Suprapubic skin (tissue), 4 donors: ENCODE measurements around the gene MTCH1. TPM values are rescaled to one million over a fixed set of nuclear protein-coding genes. Genes with fewer than 3 reads are reported as not detected.
A peak's percentile ranks its signal among the peaks of the same experiment; 100 is the strongest.

Source experiments
- DNase-seq, 2 donors: peaks; one replicate each; pipeline ENCODE4 v3.0.0-alpha.2; 2019; ENCODE audit warnings: low spot score in 2 of 2
- H3K27ac ChIP-seq: fragments of 200-600 bp; sonication (generic); one replicate; pipeline ENCODE4 v1.5.1; 2019
- H3K27me3 ChIP-seq: fragments of 200-600 bp; sonication (generic); one replicate; pipeline ENCODE4 v1.5.1; 2019
- H3K36me3 ChIP-seq: fragments of 200-600 bp; sonication (generic); one replicate; pipeline ENCODE4 v1.5.1; 2019
- H3K4me1 ChIP-seq: fragments of 200-600 bp; sonication (generic); one replicate; pipeline ENCODE4 v1.5.1; 2019
- H3K4me3 ChIP-seq: fragments of 200-600 bp; sonication (generic); one replicate; pipeline ENCODE4 v1.5.1; 2019; ENCODE audit warnings: mild to moderate bottlenecking
- H3K9me3 ChIP-seq: fragments of 200-600 bp; sonication (generic); one replicate; pipeline ENCODE4 v1.5.1; 2019
- EP300 ChIP-seq: sonication (generic); formaldehyde crosslinking; IDR thresholded peaks from one replicate; pipeline ENCODE4 v1.6.1; 2017; ENCODE audit warnings: antibody characterized with exemption
- POLR2A ChIP-seq, 2 donors: fragments of 450-650 bp; IDR thresholded peaks; one replicate each; pipeline ENCODE4 v1.6.1; 2017; ENCODE audit warnings: antibody characterized with exemption in 2 of 2, mild to moderate bottlenecking in 2 of 2, moderate library complexity in 2 of 2
- POLR2AphosphoS5 ChIP-seq, 3 donors: sonication (generic); formaldehyde crosslinking; IDR thresholded peaks; one replicate each; pipeline ENCODE4 v1.6.1; 2017; ENCODE audit warnings: antibody characterized with exemption in 3 of 3
- WGBS: methylation state at CpG from one replicate; pipeline ENCODE4 v1.1.5; 2018; 5-methylcytosine and 5-hydroxymethylcytosine counted together
- total RNA-seq, 4 donors: library from RNA; depleted of rRNA; stranded (reverse); fragments of >200 nt; gene quantifications; one replicate each; pipeline ENCODE4 v1.1.0, GENCODE V29; 2016
- TF ChIP-seq, protein P1 (sequence below), 2 donors: fragments of 200-600 bp in 1 of 2; fragments of 450-650 bp in 1 of 2; sonication (generic) in 1 of 2; IDR thresholded peaks; one replicate each; pipeline ENCODE4 v1.5.1; 2016 to 2019; ENCODE audit warnings: antibody characterized with exemption in 2 of 2, mild to moderate bottlenecking in 1 of 2, moderate library complexity in 1 of 2

Gene MTCH1
- total RNA-seq, 4 donors from 2014 or later, result 160 to 220 (median 183) TPM

DNA sequence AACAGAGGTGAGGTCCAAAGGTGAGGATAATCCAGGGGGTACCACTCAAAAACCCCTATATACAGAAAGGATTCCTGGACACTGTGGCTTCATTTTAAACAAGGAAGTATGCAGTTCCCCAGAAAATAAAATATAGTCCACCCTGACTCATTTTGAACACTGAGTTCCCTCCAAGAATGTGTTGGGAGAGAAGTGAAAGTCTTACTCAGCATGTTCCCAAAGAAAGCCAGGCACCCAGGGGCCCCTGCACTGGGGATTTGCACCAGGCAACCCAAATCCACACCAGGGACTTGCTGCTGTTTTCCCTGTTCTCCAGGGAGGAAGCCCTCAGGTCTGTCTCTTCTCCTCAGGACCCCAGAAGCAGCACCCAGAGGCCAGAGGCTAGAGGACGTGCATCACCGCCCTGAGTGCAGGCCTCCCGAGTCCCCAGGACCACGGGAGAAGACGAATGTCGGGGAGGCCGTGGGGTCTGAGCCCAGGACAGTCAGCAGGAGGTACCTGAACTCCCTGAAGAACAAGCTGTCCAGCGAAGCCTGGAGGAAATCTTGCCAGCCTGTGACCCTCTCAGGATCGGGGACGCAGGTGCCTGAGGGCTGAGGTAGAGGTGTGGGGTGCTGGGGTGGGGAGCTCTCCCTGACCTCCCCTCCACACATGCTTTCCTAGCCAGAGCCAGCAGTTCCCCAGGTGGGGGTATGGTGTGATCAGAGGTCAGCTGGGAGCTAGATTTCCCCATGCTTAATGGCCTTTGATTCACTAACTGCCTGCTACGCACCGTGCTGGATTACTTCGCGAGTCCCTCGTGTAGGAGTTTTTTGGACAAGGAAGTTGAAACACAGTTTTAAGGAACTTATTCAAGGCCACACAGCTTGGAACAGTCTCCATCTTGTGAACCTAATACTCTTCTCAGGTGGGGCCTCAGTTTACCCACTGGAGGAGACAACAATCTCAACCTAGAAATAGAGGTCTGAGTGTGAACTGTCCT is 22.8 kb upstream of the MTCH1 start:
- Histone ChIP-seq H3K36me3 (no peaks in the 10 kb centered on the region), H3K9me3 (no peaks in the 10 kb centered on the region), H3K4me3 (peak overlapping the region; percentile 13), H3K27ac (peak overlapping the region; percentile 48), H3K27me3 (no peaks in the 10 kb centered on the region), H3K4me1 (peaks cover 18% of the 10 kb centered on the region)
- 91% methylated on average over 15 of the region's 15 CpGs for WGBS
- TF ChIP-seq, protein P1, sequence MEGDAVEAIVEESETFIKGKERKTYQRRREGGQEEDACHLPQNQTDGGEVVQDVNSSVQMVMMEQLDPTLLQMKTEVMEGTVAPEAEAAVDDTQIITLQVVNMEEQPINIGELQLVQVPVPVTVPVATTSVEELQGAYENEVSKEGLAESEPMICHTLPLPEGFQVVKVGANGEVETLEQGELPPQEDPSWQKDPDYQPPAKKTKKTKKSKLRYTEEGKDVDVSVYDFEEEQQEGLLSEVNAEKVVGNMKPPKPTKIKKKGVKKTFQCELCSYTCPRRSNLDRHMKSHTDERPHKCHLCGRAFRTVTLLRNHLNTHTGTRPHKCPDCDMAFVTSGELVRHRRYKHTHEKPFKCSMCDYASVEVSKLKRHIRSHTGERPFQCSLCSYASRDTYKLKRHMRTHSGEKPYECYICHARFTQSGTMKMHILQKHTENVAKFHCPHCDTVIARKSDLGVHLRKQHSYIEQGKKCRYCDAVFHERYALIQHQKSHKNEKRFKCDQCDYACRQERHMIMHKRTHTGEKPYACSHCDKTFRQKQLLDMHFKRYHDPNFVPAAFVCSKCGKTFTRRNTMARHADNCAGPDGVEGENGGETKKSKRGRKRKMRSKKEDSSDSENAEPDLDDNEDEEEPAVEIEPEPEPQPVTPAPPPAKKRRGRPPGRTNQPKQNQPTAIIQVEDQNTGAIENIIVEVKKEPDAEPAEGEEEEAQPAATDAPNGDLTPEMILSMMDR (IDR thresholded peaks at IDR 0.05), result no peak
- TF ChIP-seq POLR2AphosphoS5 (IDR thresholded peaks at IDR 0.05) (no peak), EP300 (no peak), POLR2A (IDR thresholded peaks at IDR 0.05) (no peak)
- no peak for DNase-seq

DNA sequence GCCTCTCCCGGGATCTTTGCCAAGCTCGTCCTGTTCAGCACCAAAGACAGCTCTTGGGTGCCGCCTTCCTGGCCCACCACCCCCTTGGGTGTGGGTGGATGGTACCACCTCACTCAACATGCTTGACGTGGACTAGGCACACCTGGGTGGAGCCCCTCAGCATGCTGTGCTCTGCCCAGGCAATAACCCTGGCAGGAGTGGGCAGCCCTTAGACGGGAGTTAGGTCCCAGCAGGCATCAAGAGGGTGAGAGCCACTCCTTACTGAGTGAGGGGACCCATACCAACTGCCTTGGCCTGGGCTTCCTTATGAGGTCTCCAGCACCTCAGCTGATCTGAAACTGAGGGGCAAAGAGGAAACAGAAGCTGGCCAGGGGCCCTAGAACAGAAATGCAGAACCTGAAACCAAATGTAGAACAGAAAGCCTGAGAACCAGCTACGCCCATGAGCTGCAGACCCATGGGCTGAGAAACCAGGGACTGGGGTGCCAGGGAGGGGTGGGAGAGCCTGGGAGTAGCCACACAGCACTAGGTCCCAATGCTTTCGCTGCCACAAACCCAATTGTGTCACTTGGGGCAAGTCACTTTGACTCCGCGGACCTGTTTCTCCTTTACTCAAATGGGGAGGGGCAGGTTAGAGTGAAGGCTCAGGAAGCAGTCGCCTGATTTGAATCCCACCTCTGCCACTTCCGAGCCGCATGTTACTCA is 21.5 kb upstream of the MTCH1 start:
- H3K9me3 ChIP-seq, result no peaks in the 10 kb centered on the region
- 81% methylated on average over 6 of the region's 12 CpGs for WGBS
- H3K36me3 ChIP-seq, result no peaks in the 10 kb centered on the region
- H3K27me3 ChIP-seq, result no peaks in the 10 kb centered on the region
- peaks cover 18% of the 10 kb centered on the region for H3K4me1 ChIP-seq
- TF ChIP-seq POLR2A (IDR thresholded peaks at IDR 0.05) (no peak), EP300 (no peak), POLR2AphosphoS5 (IDR thresholded peaks at IDR 0.05) (no peak)
- TF ChIP-seq, protein P1 (IDR thresholded peaks at IDR 0.05), result no peak
- peak overlapping the region; percentile 37 for H3K27ac ChIP-seq
- peak overlapping the region; percentile 35 for H3K4me3 ChIP-seq
- no peak for DNase-seq

DNA sequence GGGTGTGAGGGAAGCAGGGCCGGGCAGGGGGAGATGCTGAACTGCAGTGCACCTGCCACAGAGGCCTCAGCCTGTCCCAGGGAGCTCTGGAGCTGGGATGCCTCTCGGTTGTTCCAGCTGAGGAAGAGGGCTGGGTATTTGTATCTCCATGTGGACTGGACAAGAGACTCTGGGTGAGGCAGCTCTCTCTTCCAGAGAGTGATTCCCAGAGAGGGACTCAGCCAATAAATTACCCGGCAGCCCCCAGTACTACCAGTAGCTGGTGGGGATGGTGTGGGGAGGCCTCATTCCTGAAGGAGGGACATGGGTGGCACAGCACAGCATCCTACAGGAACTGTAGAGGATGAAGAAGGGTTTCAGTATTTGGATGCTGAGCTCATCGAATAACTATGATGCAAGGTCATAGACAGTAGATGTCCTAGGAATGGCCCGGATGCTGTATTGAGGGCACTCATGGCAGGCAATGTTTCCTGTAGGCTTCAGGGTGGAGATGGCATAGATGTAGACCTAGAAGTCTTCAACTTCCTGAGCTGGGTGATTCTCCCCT is 20.9 kb upstream of the MTCH1 start:
- H3K27ac ChIP-seq, result peak overlapping the region; percentile 35
- DNase-seq, result no peak

DNA sequence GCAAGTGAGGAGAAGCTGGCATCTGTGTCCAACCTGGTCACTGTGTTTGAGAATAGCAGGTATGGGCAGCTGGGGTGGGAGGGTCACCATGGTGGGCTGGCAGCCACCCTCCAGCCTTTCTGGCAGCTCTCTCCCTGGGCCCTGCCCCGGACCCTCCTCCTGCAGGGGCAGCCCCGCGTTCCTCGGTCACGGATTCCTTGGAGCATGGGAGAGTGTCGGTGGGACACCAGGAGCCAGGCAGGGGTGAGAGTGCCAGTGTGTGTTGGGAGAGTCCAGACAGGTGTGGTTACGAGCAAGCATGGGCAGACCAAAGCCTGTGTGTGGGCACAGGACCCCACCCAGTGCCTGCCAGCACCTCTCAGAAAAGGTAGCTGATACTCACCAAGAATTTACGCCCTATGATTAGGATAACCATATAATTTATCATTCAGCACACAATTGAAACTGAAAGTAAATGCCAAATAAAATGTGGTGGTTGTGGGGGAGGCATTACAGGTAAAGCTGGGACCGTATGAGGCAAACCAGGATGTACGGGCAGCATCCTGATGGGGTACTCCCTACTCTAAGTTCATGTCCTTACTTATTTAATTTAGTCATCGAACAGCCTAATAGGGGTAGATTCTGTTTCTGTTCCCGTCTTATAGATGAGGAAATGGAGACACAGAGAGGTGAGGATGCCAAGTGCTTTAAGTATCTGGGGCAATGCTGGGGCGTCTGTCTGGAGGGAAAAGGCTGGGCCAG is 20.0 kb upstream of the MTCH1 start:
- Histone ChIP-seq H3K27me3 (no peaks in the 10 kb centered on the region), H3K36me3 (no peaks in the 10 kb centered on the region), H3K4me1 (peaks cover 18% of the 10 kb centered on the region), H3K27ac (peak overlapping the region; percentile 55), H3K9me3 (no peaks in the 10 kb centered on the region), H3K4me3 (peak overlapping the region; percentile 35)
- 59% methylated on average over 12 of the region's 13 CpGs for WGBS
- DNase-seq, result no peak
- TF ChIP-seq, protein P1 (IDR thresholded peaks at IDR 0.05), result no peak
- no peak for TF ChIP-seq EP300
- TF ChIP-seq POLR2A (IDR thresholded peaks at IDR 0.05), result no peak
- no peak for TF ChIP-seq POLR2AphosphoS5 (IDR thresholded peaks at IDR 0.05)

More for the DNA sequence above, 20.9 kb upstream of the MTCH1 start:
- H3K36me3 ChIP-seq, result no peaks in the 10 kb centered on the region
- H3K9me3 ChIP-seq, result no peaks in the 10 kb centered on the region
- 61% methylated on average over 5 of the region's 5 CpGs for WGBS
- peak overlapping the region; percentile 35 for H3K4me3 ChIP-seq
- H3K4me1 ChIP-seq, result peaks cover 18% of the 10 kb centered on the region
- TF ChIP-seq EP300 (no peak), POLR2A (IDR thresholded peaks at IDR 0.05) (no peak)
- TF ChIP-seq, protein P1 (IDR thresholded peaks at IDR 0.05), result no peak
- no peaks in the 10 kb centered on the region for H3K27me3 ChIP-seq
